D721Med (cell line): ENCODE results near the gene TMEM204.

ENCODE experiments used
- DNase-seq: peaks from one replicate; pipeline ENCODE4 v3.0.0; 2011; ENCODE audit warnings: low spot score; ENCODE audit not compliant: insufficient read length
- FAIRE-seq: peaks from 2 replicates; lab custom pipeline; 2011; peaks lifted over from hg19 to GRCh38; lab: Jason Lieb, UNC
- TF ChIP-seq, protein P1 (sequence below): IDR thresholded peaks from 2 replicates; pipeline ENCODE4 v1.5.1; 2012; ENCODE audit warnings: mild to moderate bottlenecking, control low read depth; ENCODE audit not compliant: insufficient read depth; ENCODE audit errors: missing control alignments

TMEM204 gene

DNA sequence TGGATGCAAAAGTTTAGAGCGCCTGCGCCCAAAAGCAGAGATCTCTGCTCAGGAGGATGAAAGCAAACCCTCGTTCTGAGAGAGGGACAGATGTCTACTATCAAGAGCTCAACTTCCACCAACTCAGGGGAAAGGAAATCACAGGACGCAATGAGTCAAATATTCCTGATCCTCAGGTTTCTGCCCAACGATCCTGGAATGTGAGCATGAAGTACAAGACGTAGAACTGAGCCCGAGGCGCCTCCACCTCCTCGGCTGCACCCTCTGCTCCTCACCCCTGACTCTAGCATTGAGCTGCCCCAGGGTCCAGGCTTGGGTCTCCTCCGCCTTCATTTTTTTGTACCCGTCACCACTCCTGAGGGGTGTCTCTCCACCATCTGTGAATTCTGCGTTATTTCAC, 63.0 kb downstream of the TMEM204 start:
- DNase-seq (no peak), FAIRE-seq (no peak)
- TF ChIP-seq, protein P1, sequence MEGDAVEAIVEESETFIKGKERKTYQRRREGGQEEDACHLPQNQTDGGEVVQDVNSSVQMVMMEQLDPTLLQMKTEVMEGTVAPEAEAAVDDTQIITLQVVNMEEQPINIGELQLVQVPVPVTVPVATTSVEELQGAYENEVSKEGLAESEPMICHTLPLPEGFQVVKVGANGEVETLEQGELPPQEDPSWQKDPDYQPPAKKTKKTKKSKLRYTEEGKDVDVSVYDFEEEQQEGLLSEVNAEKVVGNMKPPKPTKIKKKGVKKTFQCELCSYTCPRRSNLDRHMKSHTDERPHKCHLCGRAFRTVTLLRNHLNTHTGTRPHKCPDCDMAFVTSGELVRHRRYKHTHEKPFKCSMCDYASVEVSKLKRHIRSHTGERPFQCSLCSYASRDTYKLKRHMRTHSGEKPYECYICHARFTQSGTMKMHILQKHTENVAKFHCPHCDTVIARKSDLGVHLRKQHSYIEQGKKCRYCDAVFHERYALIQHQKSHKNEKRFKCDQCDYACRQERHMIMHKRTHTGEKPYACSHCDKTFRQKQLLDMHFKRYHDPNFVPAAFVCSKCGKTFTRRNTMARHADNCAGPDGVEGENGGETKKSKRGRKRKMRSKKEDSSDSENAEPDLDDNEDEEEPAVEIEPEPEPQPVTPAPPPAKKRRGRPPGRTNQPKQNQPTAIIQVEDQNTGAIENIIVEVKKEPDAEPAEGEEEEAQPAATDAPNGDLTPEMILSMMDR = no peak

DNA sequence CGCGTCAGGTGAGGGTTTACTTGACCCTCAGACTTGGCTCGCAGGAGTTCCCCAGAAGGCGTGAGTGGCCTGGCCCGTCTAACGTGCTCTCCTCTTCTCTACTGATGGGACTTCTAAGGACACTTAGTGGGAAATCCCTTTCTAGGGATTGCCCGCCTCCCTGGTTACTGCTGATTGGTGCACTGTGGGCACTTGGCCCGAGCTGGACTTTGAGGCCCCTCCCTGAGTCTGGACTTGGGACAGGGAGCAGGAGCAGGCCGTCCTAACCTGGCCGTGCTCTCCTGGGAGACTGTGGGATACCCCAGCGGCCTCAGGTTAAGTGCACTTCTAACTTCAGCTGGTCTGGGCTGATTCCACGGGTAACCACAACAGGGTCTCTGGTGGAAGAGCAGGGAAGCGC, 63.7 kb downstream of the TMEM204 start:
- DNase-seq (no peak), FAIRE-seq (no peak)
- TF ChIP-seq, protein P1 = no peak

DNA sequence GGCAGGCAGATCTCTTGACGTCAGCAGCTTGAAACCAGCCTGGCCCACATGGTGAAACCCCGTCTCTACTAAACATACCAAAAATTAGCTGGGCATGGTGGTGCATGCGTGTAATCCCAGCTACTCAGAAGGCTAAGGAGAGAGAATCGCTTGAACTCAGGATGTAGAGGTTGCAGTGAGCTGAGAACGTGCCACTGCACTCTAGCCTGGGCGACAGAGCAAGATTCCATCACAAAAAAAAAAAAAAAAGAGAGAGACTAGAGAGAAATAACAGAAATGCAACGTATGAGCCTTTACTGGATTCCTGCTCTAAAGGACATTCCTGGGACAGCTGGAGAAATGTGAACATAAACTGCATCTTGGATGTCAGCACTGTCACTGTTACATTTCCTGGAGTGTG, 67.6 kb downstream of the TMEM204 start:
- DNase-seq (no peak), FAIRE-seq (no peak)
- TF ChIP-seq, protein P1 = no peak

DNA sequence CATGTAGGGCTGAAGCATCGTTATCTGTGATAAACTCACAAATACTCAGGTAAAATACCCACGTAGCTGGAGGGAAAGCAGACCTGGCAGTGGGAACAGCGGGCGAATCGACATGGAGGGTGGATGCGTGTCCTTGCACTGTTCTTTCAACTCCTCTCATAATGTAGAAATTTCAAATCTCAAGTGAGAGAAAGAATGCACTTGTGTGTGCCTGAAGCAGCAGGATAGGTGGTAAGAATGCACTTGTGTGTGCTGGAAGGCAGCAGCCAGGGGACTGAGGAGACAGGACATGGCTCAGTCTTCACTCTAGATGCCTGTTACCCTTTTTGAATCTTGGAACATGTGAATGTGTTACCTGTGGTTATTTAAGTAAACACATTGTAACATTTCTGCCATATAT, 68.0 kb downstream of the TMEM204 start:
- DNase-seq (no peak), FAIRE-seq (no peak)
- TF ChIP-seq, protein P1 = no peak

DNA sequence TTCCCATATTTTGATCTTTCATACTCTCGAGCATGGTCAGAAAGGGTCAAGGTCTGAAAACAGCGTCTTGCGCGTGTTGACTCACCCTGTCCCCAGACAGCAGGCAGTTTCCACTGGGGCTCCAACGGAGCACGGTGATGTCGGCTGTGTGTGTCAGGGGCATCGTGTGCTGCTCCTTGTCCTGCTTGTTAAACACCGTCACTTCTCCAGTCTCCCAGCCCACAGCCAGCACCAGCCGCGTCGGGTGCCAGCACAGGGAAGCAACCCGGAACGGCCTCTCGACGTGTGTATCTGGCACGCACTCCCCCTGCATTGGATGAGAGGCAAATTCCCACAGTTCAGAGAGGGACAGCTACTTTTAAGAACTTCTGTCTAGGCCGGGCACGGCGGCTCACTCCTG, 68.8 kb downstream of the TMEM204 start:
- TF ChIP-seq, protein P1 = no peak
- no peak for DNase-seq
- no peak for FAIRE-seq
